ENCODE measurements around the gene M6PR.
"Not testable (repeated sequence)": the region's sequence is repeated elsewhere in the genome, so short reads cannot be mapped to it uniquely, and the experiment has no call there.

The M6PR gene

GRCh38 chr12:8932464-8932863, 17.0 kb downstream of the M6PR start:
- H3K27ac ChIP-seq (ENCODE audit: low read depth, low read length); H3K4me1 ChIP-seq (ENCODE audit: control insufficient read depth, insufficient read depth, low read length); H3K4me3 ChIP-seq (ENCODE audit: low read depth, low read length); H3K9ac ChIP-seq (ENCODE audit: low read length); H3K27me3 ChIP-seq (ENCODE audit: control insufficient read depth, insufficient read depth, low read length); H3K9me3 ChIP-seq (ENCODE audit: control insufficient read depth, insufficient read depth, low read depth, low read length): not testable (repeated sequence)
- peaks cover 91% of the 10 kb centered on the region for H3K36me3 ChIP-seq (ENCODE audit: control insufficient read depth, insufficient read depth, low read length)

DNA sequence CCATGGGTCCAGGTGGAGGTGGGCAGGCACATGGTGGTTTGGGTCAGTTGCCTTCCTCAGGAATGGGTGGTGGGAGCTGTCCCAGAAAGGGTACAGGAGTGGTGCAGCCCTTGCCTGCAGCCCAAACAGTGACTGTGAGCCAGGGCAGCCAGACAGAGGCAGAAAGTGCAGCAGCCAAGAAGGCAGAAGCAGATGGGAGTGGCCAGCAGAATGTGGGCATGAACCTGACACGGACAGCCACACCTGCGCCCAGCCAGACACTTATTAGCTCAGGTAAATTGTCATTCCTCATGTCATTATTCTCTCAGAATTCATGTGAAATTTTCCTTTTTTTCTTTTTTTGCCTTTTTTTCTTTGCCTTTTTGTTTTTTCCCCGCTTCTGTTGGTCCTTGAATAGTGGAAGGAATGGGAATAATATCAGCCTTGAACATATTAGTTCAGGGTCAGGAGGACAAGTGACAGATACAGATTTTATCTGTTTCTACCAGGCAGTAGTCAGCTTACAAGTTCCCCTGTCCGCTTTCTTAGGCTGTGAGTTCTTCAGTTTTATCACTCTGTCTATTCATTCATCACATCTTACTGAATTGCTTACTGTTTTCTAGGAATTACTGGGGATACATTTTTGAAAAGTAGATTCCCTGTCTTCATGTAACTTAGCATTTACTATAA, 18.7 kb downstream of the M6PR start:
- H3K9me3 ChIP-seq (ENCODE audit: control insufficient read depth, insufficient read depth, low read depth, low read length); H3K27ac ChIP-seq (ENCODE audit: low read depth, low read length); H3K4me3 ChIP-seq (ENCODE audit: low read depth, low read length); H3K27me3 ChIP-seq (ENCODE audit: control insufficient read depth, insufficient read depth, low read length); H3K4me1 ChIP-seq (ENCODE audit: control insufficient read depth, insufficient read depth, low read length); H3K9ac ChIP-seq (ENCODE audit: low read length): not testable (repeated sequence)
- peaks cover 90% of the 10 kb centered on the region for H3K36me3 ChIP-seq (ENCODE audit: control insufficient read depth, insufficient read depth, low read length)

DNA sequence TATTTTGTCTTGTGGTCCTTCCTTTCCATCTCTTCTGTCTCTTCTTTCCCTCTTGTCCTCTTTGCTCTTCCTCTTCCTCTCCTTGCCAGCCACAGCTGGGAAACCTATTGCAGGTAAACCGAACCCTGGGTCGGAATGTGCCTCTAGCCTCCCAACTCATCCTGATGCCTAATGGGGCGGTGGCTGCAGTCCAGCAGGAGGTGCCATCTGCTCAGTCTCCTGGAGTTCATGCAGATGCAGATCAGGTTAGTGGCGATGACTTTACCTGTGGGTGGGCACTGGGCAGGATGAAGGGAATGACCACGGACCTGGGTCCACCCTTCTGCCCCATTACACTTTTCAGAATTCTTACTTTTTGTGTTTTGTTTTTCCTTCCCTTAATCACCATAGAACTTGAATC, 26.9 kb downstream of the M6PR start:
- H3K27ac ChIP-seq (ENCODE audit: low read depth, low read length) = no peak overlapping the region; the same call in 1 of the 2 replicates
- H3K4me1 ChIP-seq (ENCODE audit: control insufficient read depth, insufficient read depth, low read length) = peaks cover 3% of the 10 kb centered on the region; the same call in 1 of the 2 replicates
- H3K9ac ChIP-seq (ENCODE audit: low read length) = no peak overlapping the region
- H3K4me3 ChIP-seq (ENCODE audit: low read depth, low read length) = no peak overlapping the region
- no peaks in the 10 kb centered on the region for H3K9me3 ChIP-seq (ENCODE audit: control insufficient read depth, insufficient read depth, low read depth, low read length)
- peaks cover 96% of the 10 kb centered on the region for H3K36me3 ChIP-seq (ENCODE audit: control insufficient read depth, insufficient read depth, low read length)
- H3K27me3 ChIP-seq (ENCODE audit: control insufficient read depth, insufficient read depth, low read length) = no peaks in the 10 kb centered on the region

- peaks cover 82% of the 10 kb centered on the region for H3K36me3 ChIP-seq (ENCODE audit: control insufficient read depth, insufficient read depth, low read length)
- H3K27me3 ChIP-seq (ENCODE audit: control insufficient read depth, insufficient read depth, low read length); H3K4me1 ChIP-seq (ENCODE audit: control insufficient read depth, insufficient read depth, low read length); H3K9me3 ChIP-seq (ENCODE audit: control insufficient read depth, insufficient read depth, low read depth, low read length); H3K9ac ChIP-seq (ENCODE audit: low read length); H3K4me3 ChIP-seq (ENCODE audit: low read depth, low read length); H3K27ac ChIP-seq (ENCODE audit: low read depth, low read length): not testable (repeated sequence)
These were observed 29.8 kb downstream of the M6PR start for GRCh38 chr12:8919643-8920042.

DNA sequence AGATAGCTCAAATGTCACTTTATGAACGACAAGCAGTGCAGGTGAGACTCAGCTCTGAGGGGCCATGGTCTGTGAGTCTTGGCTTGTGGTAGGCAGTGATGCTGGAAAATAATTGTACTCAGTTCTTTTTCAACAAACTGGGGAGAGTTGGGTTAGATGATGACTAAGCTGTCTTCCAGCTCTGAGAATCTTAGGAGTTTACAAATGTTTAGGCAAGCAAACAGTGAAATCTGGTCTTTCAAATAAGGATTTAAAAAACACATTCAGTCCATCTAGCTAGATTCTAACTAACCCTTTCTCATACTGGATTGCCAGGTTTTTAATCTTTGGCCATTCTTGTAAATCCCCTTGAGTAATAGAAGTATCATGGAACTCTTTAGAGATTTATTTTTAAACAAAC, 31.7 kb downstream of the M6PR start:
- H3K9ac ChIP-seq (ENCODE audit: low read length) = no peak overlapping the region
- no peaks in the 10 kb centered on the region for H3K9me3 ChIP-seq (ENCODE audit: control insufficient read depth, insufficient read depth, low read depth, low read length)
- H3K4me1 ChIP-seq (ENCODE audit: control insufficient read depth, insufficient read depth, low read length) = peaks cover 14% of the 10 kb centered on the region
- H3K4me3 ChIP-seq (ENCODE audit: low read depth, low read length) = peak overlapping the region; percentile 98; the same call in 1 of the 2 replicates
- H3K36me3 ChIP-seq (ENCODE audit: control insufficient read depth, insufficient read depth, low read length) = peaks cover 65% of the 10 kb centered on the region
- H3K27me3 ChIP-seq (ENCODE audit: control insufficient read depth, insufficient read depth, low read length) = no peaks in the 10 kb centered on the region
- no peak overlapping the region for H3K27ac ChIP-seq (ENCODE audit: low read depth, low read length)

DNA sequence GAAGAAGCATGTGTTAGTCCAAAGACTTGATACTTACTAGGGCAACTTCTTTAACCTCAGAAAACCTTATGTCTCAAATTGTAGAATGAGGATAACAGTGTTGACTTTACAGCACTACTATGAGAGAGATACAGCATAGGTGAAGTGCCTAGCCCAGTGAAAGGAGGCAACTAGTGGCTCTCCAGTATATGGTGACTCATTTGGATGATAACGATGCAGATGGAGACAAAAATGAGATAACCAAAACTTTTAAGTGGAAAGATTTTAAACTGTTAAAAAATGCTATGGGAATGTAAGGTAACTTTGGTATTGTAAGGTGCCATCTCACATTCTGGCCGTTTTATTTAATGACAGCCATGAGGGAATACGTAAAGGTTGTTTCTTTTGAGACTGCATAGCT, 32.4 kb downstream of the M6PR start:
- Histone ChIP-seq H3K4me3 (ENCODE audit: low read depth, low read length) (peak overlapping the region; percentile 98), H3K4me1 (ENCODE audit: control insufficient read depth, insufficient read depth, low read length) (peaks cover 21% of the 10 kb centered on the region), H3K27me3 (ENCODE audit: control insufficient read depth, insufficient read depth, low read length) (no peaks in the 10 kb centered on the region), H3K36me3 (ENCODE audit: control insufficient read depth, insufficient read depth, low read length) (peaks cover 58% of the 10 kb centered on the region), H3K9me3 (ENCODE audit: control insufficient read depth, insufficient read depth, low read depth, low read length) (no peaks in the 10 kb centered on the region), H3K27ac (ENCODE audit: low read depth, low read length) (no peak overlapping the region), H3K9ac (ENCODE audit: low read length) (peak overlapping the region; percentile 94)

GRCh38 chr12:8916154-8916553, 33.3 kb downstream of the M6PR start:
- Histone ChIP-seq H3K9me3 (ENCODE audit: control insufficient read depth, insufficient read depth, low read depth, low read length) (no peaks in the 10 kb centered on the region), H3K9ac (ENCODE audit: low read length) (peak overlapping the region; percentile 94), H3K4me1 (ENCODE audit: control insufficient read depth, insufficient read depth, low read length) (peaks cover 29% of the 10 kb centered on the region), H3K36me3 (ENCODE audit: control insufficient read depth, insufficient read depth, low read length) (peaks cover 49% of the 10 kb centered on the region), H3K27ac (ENCODE audit: low read depth, low read length) (peak overlapping the region; percentile 38), H3K27me3 (ENCODE audit: control insufficient read depth, insufficient read depth, low read length) (no peaks in the 10 kb centered on the region), H3K4me3 (ENCODE audit: low read depth, low read length) (peak overlapping the region; percentile 98)

DNA sequence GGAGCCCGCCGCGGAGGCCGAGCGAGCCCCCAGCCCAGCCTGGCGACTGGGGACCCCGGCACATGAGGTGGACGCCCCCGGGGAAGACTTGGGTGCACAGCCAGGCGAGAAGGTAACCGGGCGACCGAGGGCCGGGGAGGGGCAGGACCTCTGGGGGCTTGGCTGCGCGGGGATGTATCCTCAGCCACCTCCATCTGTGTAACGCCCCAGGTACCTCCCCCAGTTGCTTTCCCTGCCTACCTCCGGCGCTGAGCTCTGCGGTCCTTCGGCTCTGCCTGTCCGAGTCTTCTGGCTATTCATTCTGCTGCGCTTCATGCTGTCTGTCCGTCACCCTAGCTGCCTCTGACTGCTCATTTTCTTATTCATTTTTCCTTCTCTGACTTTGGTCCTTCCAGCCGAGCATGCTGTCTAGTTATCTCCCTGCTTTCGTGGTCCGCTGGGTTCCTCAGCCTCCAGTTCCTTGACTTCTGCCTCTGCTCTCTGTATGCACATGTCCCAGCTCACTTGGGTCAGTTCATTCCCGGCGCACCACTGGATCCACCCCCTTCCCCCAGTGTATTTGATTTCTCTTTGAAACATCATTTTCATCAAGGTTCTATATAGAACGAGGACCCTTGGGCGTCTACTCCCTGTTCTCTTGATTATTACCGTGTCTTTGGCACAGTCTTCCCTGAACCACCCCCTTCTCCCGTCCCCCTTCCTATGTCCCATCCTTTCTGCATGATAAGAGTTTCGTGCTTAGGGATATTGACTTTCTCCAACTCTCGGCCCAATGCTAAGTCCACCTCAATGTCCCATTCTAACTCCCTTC, 34.5 kb downstream of the M6PR start:
- peaks cover 42% of the 10 kb centered on the region for H3K4me1 ChIP-seq (ENCODE audit: control insufficient read depth, insufficient read depth, low read length)
- H3K9ac ChIP-seq (ENCODE audit: low read length) = peak overlapping the region; percentile 94
- no peaks in the 10 kb centered on the region for H3K9me3 ChIP-seq (ENCODE audit: control insufficient read depth, insufficient read depth, low read depth, low read length)
- H3K27me3 ChIP-seq (ENCODE audit: control insufficient read depth, insufficient read depth, low read length) = no peaks in the 10 kb centered on the region
- peak overlapping the region; percentile 38 for H3K27ac ChIP-seq (ENCODE audit: low read depth, low read length)
- peaks cover 37% of the 10 kb centered on the region for H3K36me3 ChIP-seq (ENCODE audit: control insufficient read depth, insufficient read depth, low read length)
- peak overlapping the region; percentile 98 for H3K4me3 ChIP-seq (ENCODE audit: low read depth, low read length)

DNA sequence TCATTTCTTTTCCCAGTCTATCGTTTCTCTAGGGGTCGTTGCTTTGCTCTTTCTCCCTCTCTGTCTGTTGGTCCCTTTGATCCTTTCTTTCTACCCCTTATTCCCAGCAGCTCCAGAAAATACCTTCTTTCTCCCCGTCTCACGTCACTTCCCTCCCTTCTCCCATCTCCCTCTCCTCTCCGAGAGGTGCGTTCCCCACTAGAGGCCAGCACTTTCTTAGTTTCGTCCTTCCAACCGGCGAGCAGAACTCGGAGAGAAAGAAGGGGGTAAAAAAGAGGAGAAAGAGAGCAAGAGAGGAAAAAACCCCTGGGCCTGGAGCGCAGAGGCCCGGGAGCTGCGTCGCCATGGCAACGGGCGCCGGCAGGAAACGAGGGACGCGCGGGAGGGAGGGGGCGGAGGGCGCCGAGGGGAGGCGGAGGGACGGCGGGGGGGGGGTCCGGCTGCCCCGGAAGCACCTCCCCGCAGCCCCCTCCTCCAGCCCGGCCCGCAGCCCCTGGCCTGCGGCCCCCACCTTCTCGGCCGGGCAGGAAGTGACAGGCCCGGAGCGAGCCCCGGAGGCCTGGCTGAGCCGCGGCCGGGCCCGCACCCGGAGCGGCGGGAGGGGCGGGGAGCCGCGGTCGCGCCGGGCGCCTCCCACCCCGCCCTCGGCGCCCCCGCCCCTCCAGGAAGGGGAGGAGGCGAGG, 35.3 kb downstream of the M6PR start, which contains the start of gene PHC1:
Gene PHC1, plus strand, starts transcription at position 477 of the 683 bp plus-strand sequence. CDS start 3,169 bp downstream, outside the sequence.
- H3K9me3 ChIP-seq (ENCODE audit: control insufficient read depth, insufficient read depth, low read depth, low read length); H3K27me3 ChIP-seq (ENCODE audit: control insufficient read depth, insufficient read depth, low read length): not testable (repeated sequence)
- peak within 1 kb of the TSS; percentile 98 for H3K4me3 ChIP-seq (ENCODE audit: low read depth, low read length)
- H3K9ac ChIP-seq (ENCODE audit: low read length) = peak within 1 kb of the TSS; percentile 98
- peaks cover 29% of the 10 kb centered on the region for H3K36me3 ChIP-seq (ENCODE audit: control insufficient read depth, insufficient read depth, low read length)
- H3K27ac ChIP-seq (ENCODE audit: low read depth, low read length) = peak within 1 kb of the TSS; percentile 95
- H3K4me1 ChIP-seq (ENCODE audit: control insufficient read depth, insufficient read depth, low read length) = peaks cover 45% of the 10 kb centered on the region

GRCh38 chr12:8913702-8914032, 35.8 kb downstream of the M6PR start:
- Histone ChIP-seq H3K9me3 (ENCODE audit: control insufficient read depth, insufficient read depth, low read depth, low read length) (no peaks in the 10 kb centered on the region), H3K4me1 (ENCODE audit: control insufficient read depth, insufficient read depth, low read length) (peaks cover 47% of the 10 kb centered on the region), H3K4me3 (ENCODE audit: low read depth, low read length) (peak overlapping the region; percentile 94), H3K27me3 (ENCODE audit: control insufficient read depth, insufficient read depth, low read length) (no peaks in the 10 kb centered on the region), H3K36me3 (ENCODE audit: control insufficient read depth, insufficient read depth, low read length) (peaks cover 26% of the 10 kb centered on the region), H3K9ac (ENCODE audit: low read length) (peak overlapping the region; percentile 98), H3K27ac (ENCODE audit: low read depth, low read length) (peak overlapping the region; percentile 95)

DNA sequence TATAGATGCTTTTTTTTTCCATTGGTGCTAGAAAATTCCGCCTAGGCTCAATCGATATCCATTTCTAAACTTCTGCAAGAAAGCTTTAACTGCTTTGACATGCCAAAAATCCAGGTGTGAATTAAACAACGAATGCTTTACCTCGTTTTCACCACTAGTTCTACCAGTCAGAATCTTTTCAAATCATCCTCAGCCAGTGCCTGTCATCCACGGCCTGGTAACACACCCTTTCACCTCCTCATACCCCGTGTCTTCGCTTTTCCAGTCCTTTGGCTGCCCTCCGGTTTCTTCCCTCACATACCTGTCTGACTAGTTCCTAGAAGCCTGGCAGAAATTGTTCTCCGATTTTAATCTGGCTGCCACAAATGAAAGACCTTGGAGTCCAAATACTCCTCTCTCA, 36.5 kb downstream of the M6PR start:
- peaks cover 48% of the 10 kb centered on the region for H3K4me1 ChIP-seq (ENCODE audit: control insufficient read depth, insufficient read depth, low read length)
- H3K36me3 ChIP-seq (ENCODE audit: control insufficient read depth, insufficient read depth, low read length) = peaks cover 18% of the 10 kb centered on the region
- H3K9ac ChIP-seq (ENCODE audit: low read length) = peak overlapping the region; percentile 98
- no peaks in the 10 kb centered on the region for H3K9me3 ChIP-seq (ENCODE audit: control insufficient read depth, insufficient read depth, low read depth, low read length)
- H3K27me3 ChIP-seq (ENCODE audit: control insufficient read depth, insufficient read depth, low read length) = no peaks in the 10 kb centered on the region
- peak overlapping the region; percentile 94 for H3K4me3 ChIP-seq (ENCODE audit: low read depth, low read length)
- H3K27ac ChIP-seq (ENCODE audit: low read depth, low read length) = peak overlapping the region; percentile 95

Measured in HUES6 (cell line).